VCaP (cell line): ENCODE measurements around the gene FAXC.
A peak's percentile ranks its signal among the peaks of the same experiment; 100 is the strongest.

Experiments
- H3K27ac ChIP-seq: fragments of 450-650 bp; 2 replicates; pipeline ENCODE4 v1.5.1; 2017
- TF ChIP-seq, protein P1 (sequence below): fragments of 450-650 bp; conservative IDR thresholded peaks from 2 replicates; pipeline ENCODE4 v1.5.1; 2017; ENCODE audit warnings: mild to moderate bottlenecking, moderate library complexity

Gene FAXC

DNA sequence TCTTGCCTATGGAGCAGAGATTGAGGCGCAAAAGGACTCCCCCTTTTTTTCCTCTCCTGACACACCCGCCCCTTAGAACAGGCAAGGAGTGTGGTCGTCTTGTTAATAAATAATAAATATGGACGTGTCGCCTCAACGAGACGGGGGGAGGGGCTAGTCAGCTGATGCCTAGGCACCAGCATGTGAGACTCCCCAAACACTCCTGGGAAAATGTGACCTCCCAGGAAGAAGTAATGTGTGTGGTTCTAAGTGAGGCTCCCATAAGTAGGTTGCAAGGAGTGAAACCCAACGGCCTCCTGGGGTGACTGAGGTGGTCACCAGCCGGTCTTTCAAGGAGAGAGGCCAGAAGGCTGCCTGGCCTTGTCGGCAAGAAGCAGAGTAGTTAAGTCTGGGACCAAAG, 1.1 kb upstream of the FAXC start:
- peak overlapping the region; percentile 85 for H3K27ac ChIP-seq
- TF ChIP-seq, protein P1, sequence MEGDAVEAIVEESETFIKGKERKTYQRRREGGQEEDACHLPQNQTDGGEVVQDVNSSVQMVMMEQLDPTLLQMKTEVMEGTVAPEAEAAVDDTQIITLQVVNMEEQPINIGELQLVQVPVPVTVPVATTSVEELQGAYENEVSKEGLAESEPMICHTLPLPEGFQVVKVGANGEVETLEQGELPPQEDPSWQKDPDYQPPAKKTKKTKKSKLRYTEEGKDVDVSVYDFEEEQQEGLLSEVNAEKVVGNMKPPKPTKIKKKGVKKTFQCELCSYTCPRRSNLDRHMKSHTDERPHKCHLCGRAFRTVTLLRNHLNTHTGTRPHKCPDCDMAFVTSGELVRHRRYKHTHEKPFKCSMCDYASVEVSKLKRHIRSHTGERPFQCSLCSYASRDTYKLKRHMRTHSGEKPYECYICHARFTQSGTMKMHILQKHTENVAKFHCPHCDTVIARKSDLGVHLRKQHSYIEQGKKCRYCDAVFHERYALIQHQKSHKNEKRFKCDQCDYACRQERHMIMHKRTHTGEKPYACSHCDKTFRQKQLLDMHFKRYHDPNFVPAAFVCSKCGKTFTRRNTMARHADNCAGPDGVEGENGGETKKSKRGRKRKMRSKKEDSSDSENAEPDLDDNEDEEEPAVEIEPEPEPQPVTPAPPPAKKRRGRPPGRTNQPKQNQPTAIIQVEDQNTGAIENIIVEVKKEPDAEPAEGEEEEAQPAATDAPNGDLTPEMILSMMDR, result no peak

DNA sequence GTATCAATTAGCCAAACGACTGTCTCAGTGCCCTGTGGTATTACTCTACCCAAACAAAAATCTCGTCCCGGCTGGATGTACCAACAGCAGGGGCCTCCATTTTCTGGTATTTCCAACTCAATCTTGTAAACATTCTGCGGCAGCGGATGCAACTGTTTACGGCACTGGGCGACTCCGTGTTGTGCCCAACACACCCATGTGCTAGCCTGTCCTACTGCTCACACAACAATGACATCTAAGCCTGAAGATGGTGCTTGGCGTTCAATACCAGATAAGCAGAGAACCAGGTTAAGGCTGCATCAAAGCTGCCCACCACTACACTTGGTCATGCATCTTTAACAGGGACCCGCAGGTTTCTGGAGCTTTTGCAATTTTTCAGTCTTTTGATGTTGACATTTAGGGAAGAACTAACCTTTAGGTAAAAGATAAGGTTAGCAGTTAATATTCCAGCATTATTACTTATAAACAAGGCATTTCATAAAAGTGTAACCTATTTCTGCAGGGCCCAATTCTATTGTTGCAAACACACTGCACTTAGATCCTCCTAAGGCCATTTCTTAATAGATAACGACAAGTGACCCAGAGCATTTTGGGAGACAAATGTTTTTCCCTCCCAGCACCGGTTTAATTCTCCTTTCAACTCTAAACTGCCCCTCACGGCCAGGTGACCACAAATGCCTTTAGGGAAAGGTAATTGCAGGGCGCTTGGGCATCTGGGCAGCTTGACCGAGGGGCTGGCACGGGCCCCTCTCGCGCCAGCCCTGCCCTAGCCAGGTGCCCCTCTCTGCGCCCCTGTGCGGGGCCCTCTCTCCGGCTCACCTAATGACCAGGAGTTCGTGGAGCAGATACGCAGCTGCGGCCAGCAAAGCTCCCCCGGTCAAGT, 945 bp downstream of the FAXC start:
- peak overlapping the region; percentile 85 for H3K27ac ChIP-seq
- TF ChIP-seq, protein P1, result no peak

DNA sequence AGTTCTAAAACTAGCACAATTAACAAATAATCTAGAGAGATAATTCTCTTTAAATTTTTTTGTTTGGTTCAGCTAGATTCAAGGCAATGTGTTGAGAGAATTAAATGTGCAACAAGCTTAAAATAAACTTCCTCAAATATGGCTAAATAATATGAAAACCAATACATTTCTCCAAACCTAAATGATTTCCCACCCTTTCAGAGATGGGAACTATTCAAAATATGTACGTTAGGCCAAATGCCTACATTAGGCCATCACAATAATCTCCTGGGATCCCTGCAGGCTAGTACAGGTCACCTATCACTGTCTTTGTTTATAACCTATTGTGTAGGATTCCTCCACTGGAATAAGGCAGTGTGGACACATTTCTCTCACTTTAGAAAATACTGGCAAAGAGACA, 1.7 kb downstream of the FAXC start:
- TF ChIP-seq, protein P1, result no peak

DNA sequence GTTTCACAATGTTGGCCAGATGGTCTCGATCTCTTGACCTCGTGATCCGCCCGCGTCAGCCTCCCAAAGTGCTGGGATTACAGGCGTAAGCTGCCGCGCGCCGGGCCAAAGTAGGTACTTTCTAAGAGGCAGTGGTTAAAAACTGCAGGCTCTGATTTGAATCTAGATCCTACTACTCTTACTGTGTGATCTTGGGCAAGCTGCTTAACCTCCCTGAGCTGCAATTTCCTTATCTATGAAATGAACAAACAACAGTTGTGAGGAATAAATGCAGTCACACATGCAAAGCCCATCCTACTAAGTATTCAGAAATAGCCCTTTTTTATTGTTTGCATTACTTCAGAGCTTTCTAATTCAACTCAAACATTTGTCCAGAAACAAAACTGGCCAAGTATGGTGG, 2.9 kb downstream of the FAXC start:
- no peak overlapping the region for H3K27ac ChIP-seq
- TF ChIP-seq, protein P1, result no peak

More for the DNA sequence above, 1.7 kb downstream of the FAXC start:
- no peak overlapping the region for H3K27ac ChIP-seq

DNA sequence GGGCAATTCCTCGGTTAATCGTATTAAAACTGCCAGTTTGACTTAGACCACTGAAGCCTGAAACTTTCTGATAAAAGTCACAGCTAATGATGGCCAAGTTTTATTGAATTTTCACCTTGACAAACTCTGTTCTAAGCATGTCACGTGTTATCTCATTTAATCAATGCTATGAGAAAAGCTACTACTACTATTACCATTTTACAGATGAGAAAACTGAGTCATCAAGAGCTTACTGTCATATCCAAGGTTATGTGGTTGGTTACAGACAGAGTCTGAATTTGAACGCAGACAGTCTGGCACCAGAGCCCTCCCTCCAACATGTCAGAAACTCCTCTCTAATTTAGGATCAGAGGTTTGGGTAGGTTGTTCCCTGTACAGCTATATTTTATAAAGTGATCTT, 4.3 kb downstream of the FAXC start:
- no peak overlapping the region for H3K27ac ChIP-seq
- TF ChIP-seq, protein P1, result no peak

DNA sequence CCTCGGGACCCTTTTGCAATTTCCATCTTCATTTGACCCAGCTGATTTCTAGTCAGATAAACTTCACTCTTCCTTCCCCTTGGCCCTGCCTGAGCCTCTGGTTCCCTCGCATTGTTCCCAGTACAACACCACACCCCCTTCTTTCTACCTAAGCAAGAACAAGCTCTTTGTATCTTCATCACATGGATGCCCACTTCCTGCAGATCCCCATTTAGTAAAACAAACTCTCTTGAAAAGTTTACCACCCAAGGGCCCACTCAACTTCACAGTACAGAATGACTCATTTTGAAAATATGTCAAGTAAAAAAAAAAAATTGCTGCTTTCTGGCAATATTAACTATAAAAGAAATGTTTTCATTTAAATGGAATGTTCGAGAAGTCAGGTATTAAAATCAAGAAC, 5.2 kb downstream of the FAXC start:
- TF ChIP-seq, protein P1, result no peak
- H3K27ac ChIP-seq, result no peak overlapping the region

DNA sequence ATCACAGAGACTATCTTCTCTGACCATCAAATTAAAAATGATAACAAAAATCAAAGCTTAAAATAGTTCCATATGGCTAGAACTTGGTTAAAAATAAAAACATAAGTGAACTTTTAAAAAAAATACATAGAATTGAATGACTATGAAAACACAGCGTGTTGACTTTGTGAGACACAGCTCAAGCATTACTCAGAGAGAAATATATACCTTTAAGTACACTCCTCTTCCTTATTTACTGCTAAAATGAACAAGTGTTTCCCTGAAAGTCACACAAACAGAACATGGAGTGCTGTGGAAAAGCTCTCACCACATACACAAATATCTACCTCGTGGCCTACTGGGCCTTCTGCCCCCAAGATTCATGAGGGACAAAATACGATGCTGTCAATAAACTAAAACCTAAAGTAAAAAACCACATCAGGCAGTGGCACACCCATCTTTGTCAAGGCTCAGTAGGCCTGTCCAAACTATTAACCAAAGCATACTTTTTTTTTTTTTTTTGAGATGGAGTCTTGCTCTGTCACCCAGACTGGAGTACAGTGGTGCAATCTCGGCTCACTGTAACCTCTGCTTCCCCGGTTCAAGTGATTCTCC, 7.5 kb downstream of the FAXC start:
- no peak overlapping the region for H3K27ac ChIP-seq
- TF ChIP-seq, protein P1, result no peak
